Measurements from ENCODE around the gene C1orf159. TPM values are rescaled to one million over a fixed set of nuclear protein-coding genes. Genes with fewer than 3 reads are reported as not detected.
A peak's percentile ranks its signal among the peaks of the same experiment; 100 is the strongest.

Gene C1orf159
- total RNA-seq, 1 donor from 2014 or later, result 2.1 TPM

DNA sequence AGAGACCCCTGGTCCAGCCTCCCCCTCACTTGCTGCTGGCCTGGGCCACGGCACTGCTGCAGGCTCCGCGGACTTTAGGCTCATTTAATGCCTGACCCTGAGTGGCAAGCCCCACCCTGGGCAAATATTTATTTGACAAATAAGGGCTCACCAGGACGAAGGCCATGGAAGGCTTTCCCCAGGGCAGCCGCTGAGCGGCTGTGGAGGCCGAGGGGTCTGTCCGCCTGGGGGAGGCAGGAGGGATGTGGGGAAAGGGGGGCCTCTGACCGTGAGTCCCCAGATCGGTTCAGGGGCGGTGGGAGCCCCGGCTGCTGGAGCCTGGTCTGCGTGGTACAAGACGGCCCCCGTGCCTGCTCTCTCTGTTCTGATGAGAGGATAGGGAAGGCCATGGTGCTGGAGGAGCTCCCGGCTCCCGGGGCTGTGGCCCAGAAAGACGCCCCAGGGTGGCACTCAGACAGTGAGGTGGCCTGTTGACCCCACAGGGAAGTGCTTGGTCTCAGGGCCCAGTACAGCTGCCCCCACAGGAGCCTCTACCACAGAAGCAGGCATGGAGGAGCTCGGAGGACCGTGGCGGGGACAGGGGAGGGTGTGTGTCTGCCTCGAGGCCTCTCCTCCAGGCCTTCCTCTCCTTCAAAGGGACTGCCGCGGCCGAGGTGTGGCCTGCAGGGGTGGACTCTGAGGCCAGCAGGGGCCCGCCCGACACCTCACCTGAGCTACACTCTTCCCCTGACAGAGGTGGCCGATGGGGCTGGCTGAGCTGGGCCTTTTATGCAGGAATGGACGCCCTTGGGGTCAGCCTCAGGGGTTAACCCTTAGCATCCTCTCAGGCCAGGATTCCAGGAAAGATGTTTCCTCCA is 9.1 kb upstream of the C1orf159 start:
- H3K36me3 ChIP-seq (ENCODE audit: control insufficient read depth in 3 of 3, insufficient read depth in 3 of 3, low read length in 3 of 3), result no peaks in the 10 kb centered on the region
- H3K9me3 ChIP-seq (ENCODE audit: control insufficient read depth in 3 of 3, low read length in 3 of 3), result peaks cover 0 to 7% (median 0%) of the 10 kb centered on the region in 3 donors
- no peak overlapping the region for H3K9ac ChIP-seq (ENCODE audit: low read depth in 1 of 3, low read length in 3 of 3)
- H3K27me3 ChIP-seq (ENCODE audit: control insufficient read depth in 3 of 3, insufficient read depth in 3 of 3, low read length in 3 of 3), result peaks cover 19 to 30% (median 20%) of the 10 kb centered on the region in 3 donors
- no peak overlapping the region for H3K4me3 ChIP-seq (ENCODE audit: low read length in 3 of 3)
- H3K4me1 ChIP-seq (ENCODE audit: control insufficient read depth in 3 of 3, insufficient read depth in 3 of 3, low read length in 3 of 3), result peaks cover 0 to 8% (median 0%) of the 10 kb centered on the region in 3 donors
- no peak overlapping the region for H3K27ac ChIP-seq (ENCODE audit: low read depth, low read length)

DNA sequence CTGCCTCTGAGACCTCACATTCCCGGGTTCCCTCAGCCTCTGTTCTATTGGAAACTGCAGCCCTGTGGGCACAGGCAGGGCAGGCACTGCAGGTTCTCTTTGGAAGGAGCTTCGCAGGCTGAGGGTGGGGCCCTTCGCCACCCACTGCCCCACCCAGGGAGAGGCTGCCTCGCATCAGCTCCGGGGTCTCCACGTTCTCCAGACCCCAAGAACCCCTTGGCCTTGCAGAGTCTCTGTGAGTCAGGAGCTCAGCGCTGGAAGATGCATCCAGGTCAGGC is 8.6 kb upstream of the C1orf159 start:
- Histone ChIP-seq H3K9me3 (ENCODE audit: control insufficient read depth in 3 of 3, low read length in 3 of 3) (peaks cover 0 to 7% (median 0%) of the 10 kb centered on the region in 3 donors), H3K4me1 (ENCODE audit: control insufficient read depth in 3 of 3, insufficient read depth in 3 of 3, low read length in 3 of 3) (peaks cover 0 to 8% (median 0%) of the 10 kb centered on the region in 3 donors), H3K36me3 (ENCODE audit: control insufficient read depth in 3 of 3, insufficient read depth in 3 of 3, low read length in 3 of 3) (no peaks in the 10 kb centered on the region), H3K9ac (ENCODE audit: low read depth in 1 of 3, low read length in 3 of 3) (no peak overlapping the region), H3K4me3 (ENCODE audit: low read length in 3 of 3) (no peak overlapping the region), H3K27ac (ENCODE audit: low read depth, low read length) (no peak overlapping the region), H3K27me3 (ENCODE audit: control insufficient read depth in 3 of 3, insufficient read depth in 3 of 3, low read length in 3 of 3) (peaks cover 20 to 30% (median 22%) of the 10 kb centered on the region in 3 donors)

GRCh38 chr1:1123581-1124507 is 8.0 kb upstream of the C1orf159 start:
- Histone ChIP-seq H3K9me3 (ENCODE audit: control insufficient read depth in 3 of 3, low read length in 3 of 3) (peaks cover 0 to 7% (median 0%) of the 10 kb centered on the region in 3 donors), H3K27ac (ENCODE audit: low read depth, low read length) (no peak overlapping the region), H3K4me3 (ENCODE audit: low read length in 3 of 3) (no peak overlapping the region), H3K4me1 (ENCODE audit: control insufficient read depth in 3 of 3, insufficient read depth in 3 of 3, low read length in 3 of 3) (peaks cover 0 to 8% (median 0%) of the 10 kb centered on the region in 3 donors), H3K9ac (ENCODE audit: low read depth in 1 of 3, low read length in 3 of 3) (no peak overlapping the region), H3K27me3 (ENCODE audit: control insufficient read depth in 3 of 3, insufficient read depth in 3 of 3, low read length in 3 of 3) (peaks cover 22 to 30% (median 25%) of the 10 kb centered on the region in 3 donors), H3K36me3 (ENCODE audit: control insufficient read depth in 3 of 3, insufficient read depth in 3 of 3, low read length in 3 of 3) (no peaks in the 10 kb centered on the region)

- H3K4me1 ChIP-seq (ENCODE audit: control insufficient read depth in 3 of 3, insufficient read depth in 3 of 3, low read length in 3 of 3), result peaks cover 0 to 8% (median 0%) of the 10 kb centered on the region in 3 donors
- H3K27ac ChIP-seq (ENCODE audit: low read depth, low read length), result no peak overlapping the region
- H3K9ac ChIP-seq (ENCODE audit: low read depth in 1 of 3, low read length in 3 of 3), result no peak overlapping the region
- H3K4me3 ChIP-seq (ENCODE audit: low read length in 3 of 3), result no peak overlapping the region
- peaks cover 0 to 7% (median 0%) of the 10 kb centered on the region in 3 donors for H3K9me3 ChIP-seq (ENCODE audit: control insufficient read depth in 3 of 3, low read length in 3 of 3)
- no peaks in the 10 kb centered on the region for H3K36me3 ChIP-seq (ENCODE audit: control insufficient read depth in 3 of 3, insufficient read depth in 3 of 3, low read length in 3 of 3)
- H3K27me3 ChIP-seq (ENCODE audit: control insufficient read depth in 3 of 3, insufficient read depth in 3 of 3, low read length in 3 of 3), result peaks cover 25 to 37% (median 33%) of the 10 kb centered on the region in 3 donors
Observed at GRCh38 chr1:1122981-1123480, 7.1 kb upstream of the C1orf159 start.

DNA sequence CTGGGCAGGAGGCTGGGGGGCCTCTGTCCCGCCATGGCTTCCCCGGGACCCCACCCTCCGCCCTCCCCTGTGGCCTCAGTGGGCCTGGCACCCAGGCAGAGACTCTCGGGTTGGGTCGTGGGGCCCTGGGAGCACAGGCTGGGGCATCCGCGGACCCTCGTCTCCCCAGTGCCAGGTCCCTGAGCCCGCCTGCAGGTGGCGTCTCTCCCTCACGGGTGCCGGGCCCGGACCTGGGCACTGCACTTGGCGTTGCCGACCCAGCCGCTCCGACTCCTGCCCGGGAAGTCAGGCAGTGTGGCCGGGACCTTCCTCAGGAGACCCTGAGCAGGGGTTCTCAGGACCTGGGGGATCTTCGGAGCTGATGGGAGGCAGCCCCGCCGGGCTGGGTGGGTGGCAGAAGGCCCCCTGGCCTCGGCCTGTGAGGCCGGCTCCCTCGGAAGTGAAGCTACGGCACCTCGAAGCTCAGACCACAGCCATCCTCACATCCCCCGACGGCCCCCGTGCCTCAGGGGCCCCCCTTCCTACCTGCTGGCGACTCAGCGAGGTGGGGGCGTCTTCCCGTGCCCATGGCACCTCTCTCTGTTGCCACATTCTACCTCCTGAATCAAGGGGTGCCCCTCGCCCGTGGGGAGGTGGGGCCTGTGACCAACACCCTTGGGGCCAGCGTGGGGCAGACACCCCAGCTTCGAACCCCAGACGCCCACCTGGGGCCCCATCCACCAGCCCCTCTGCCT is 6.4 kb upstream of the C1orf159 start:
- peaks cover 0 to 8% (median 2%) of the 10 kb centered on the region in 3 donors for H3K4me1 ChIP-seq (ENCODE audit: control insufficient read depth in 3 of 3, insufficient read depth in 3 of 3, low read length in 3 of 3)
- peak overlapping the region in 2 of 3 donors; percentile 45 to 52 for H3K4me3 ChIP-seq (ENCODE audit: low read length in 3 of 3)
- H3K9ac ChIP-seq (ENCODE audit: low read depth in 1 of 3, low read length in 3 of 3), result peak overlapping the region in 1 of 3 donors; percentile 50
- no peaks in the 10 kb centered on the region for H3K36me3 ChIP-seq (ENCODE audit: control insufficient read depth in 3 of 3, insufficient read depth in 3 of 3, low read length in 3 of 3)
- no peak overlapping the region for H3K27ac ChIP-seq (ENCODE audit: low read depth, low read length)
- peaks cover 33 to 45% (median 40%) of the 10 kb centered on the region in 3 donors for H3K27me3 ChIP-seq (ENCODE audit: control insufficient read depth in 3 of 3, insufficient read depth in 3 of 3, low read length in 3 of 3)
- H3K9me3 ChIP-seq (ENCODE audit: control insufficient read depth in 3 of 3, low read length in 3 of 3), result peaks cover 0 to 7% (median 0%) of the 10 kb centered on the region in 3 donors

DNA sequence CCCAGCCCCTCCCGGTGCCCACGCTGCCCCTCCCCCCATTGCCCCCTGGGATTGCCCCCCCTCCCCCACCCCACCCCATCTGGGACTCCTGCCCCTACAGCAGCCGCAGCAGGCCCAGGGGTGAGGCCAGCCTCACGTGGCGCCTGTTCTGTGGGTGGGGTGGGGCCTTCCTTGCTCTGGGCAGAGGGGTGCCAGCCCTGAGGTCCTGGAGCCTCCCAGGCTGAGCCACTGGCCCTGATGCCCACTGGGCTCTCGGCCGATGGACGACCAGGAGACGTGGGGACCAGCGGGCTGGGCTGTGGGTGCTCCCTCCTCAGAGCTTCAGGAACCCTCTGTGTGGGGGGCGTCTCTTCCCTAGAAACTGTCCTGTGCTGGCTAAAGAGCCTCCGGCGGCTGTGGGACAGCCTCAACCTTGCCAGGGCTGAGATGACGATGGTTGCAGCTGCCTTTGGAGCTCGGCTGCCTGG is 5.8 kb upstream of the C1orf159 start:
- H3K4me3 ChIP-seq (ENCODE audit: low read length in 3 of 3), result no peak overlapping the region
- peaks cover 0 to 7% (median 0%) of the 10 kb centered on the region in 3 donors for H3K9me3 ChIP-seq (ENCODE audit: control insufficient read depth in 3 of 3, low read length in 3 of 3)
- no peak overlapping the region for H3K27ac ChIP-seq (ENCODE audit: low read depth, low read length)
- no peaks in the 10 kb centered on the region for H3K36me3 ChIP-seq (ENCODE audit: control insufficient read depth in 3 of 3, insufficient read depth in 3 of 3, low read length in 3 of 3)
- H3K9ac ChIP-seq (ENCODE audit: low read depth in 1 of 3, low read length in 3 of 3), result no peak overlapping the region
- peaks cover 33 to 46% (median 40%) of the 10 kb centered on the region in 3 donors for H3K27me3 ChIP-seq (ENCODE audit: control insufficient read depth in 3 of 3, insufficient read depth in 3 of 3, low read length in 3 of 3)
- H3K4me1 ChIP-seq (ENCODE audit: control insufficient read depth in 3 of 3, insufficient read depth in 3 of 3, low read length in 3 of 3), result peaks cover 0 to 9% (median 4%) of the 10 kb centered on the region in 3 donors

- Histone ChIP-seq H3K27me3 (ENCODE audit: control insufficient read depth in 3 of 3, insufficient read depth in 3 of 3, low read length in 3 of 3) (peaks cover 33 to 46% (median 40%) of the 10 kb centered on the region in 3 donors), H3K27ac (ENCODE audit: low read depth, low read length) (no peak overlapping the region), H3K36me3 (ENCODE audit: control insufficient read depth in 3 of 3, insufficient read depth in 3 of 3, low read length in 3 of 3) (no peaks in the 10 kb centered on the region), H3K4me3 (ENCODE audit: low read length in 3 of 3) (no peak overlapping the region), H3K9me3 (ENCODE audit: control insufficient read depth in 3 of 3, low read length in 3 of 3) (peaks cover 0 to 7% (median 0%) of the 10 kb centered on the region in 3 donors), H3K9ac (ENCODE audit: low read depth in 1 of 3, low read length in 3 of 3) (no peak overlapping the region), H3K4me1 (ENCODE audit: control insufficient read depth in 3 of 3, insufficient read depth in 3 of 3, low read length in 3 of 3) (peaks cover 0 to 11% (median 4%) of the 10 kb centered on the region in 3 donors)
Observed at GRCh38 chr1:1120866-1121591, 5.1 kb upstream of the C1orf159 start.

DNA sequence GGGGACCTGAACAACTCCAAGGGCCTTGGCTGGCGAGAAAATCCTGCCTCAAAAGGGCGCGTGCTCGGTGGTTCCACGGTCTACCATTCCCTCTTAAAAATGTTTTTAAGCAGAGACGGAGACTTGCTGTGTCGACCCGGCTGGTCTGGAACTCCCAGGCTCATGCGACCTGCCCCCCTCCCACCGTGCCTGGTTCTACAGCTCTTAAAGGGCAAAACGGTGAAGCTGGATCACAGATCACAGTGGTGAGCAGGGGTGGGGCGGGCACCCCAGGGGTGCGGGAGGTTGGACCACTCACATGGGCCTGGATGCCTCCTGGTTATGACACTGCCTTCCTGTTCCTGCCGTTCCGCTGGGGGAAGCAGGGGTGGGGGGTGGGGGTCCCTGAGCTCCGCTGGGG is 4.2 kb upstream of the C1orf159 start:
- H3K9ac ChIP-seq (ENCODE audit: low read depth in 1 of 3, low read length in 3 of 3), result no peak overlapping the region
- H3K4me1 ChIP-seq (ENCODE audit: control insufficient read depth in 3 of 3, insufficient read depth in 3 of 3, low read length in 3 of 3), result peaks cover 0 to 12% (median 4%) of the 10 kb centered on the region in 3 donors
- no peak overlapping the region for H3K4me3 ChIP-seq (ENCODE audit: low read length in 3 of 3)
- H3K27ac ChIP-seq (ENCODE audit: low read depth, low read length), result no peak overlapping the region
- no peaks in the 10 kb centered on the region for H3K36me3 ChIP-seq (ENCODE audit: control insufficient read depth in 3 of 3, insufficient read depth in 3 of 3, low read length in 3 of 3)
- peaks cover 33 to 46% (median 40%) of the 10 kb centered on the region in 3 donors for H3K27me3 ChIP-seq (ENCODE audit: control insufficient read depth in 3 of 3, insufficient read depth in 3 of 3, low read length in 3 of 3)
- H3K9me3 ChIP-seq (ENCODE audit: control insufficient read depth in 3 of 3, low read length in 3 of 3), result peaks cover 0 to 7% (median 0%) of the 10 kb centered on the region in 3 donors
